BLaER1 treated with 17β-estradiol and CSF1 and Interleukin-3, amounts not matched to agents 10 nM and 100 nM (cell line): Measurements from ENCODE around the gene TSPO.

Source experiments
- H3K27ac ChIP-seq, 11 experiments: shearing (Covaris generic); formaldehyde crosslinking; 2 replicates each; pipeline ENCODE4 v1.8.1; 2022
- H3K27me3 ChIP-seq, 11 experiments: shearing (Covaris generic); formaldehyde crosslinking; 2 replicates each; pipeline ENCODE4 v1.8.1; 2022
- H3K36me3 ChIP-seq, 11 experiments: shearing (Covaris generic); formaldehyde crosslinking; 2 replicates each; pipeline ENCODE4 v1.8.1; 2022
- H3K4me1 ChIP-seq, 10 experiments: shearing (Covaris generic); formaldehyde crosslinking; 2 replicates each; pipeline ENCODE4 v1.8.1; 2022
- H3K4me2 ChIP-seq, 11 experiments: shearing (Covaris generic); formaldehyde crosslinking; 2 replicates each; pipeline ENCODE4 v1.8.1; 2022
- H3K4me3 ChIP-seq, 10 experiments: shearing (Covaris generic); formaldehyde crosslinking; 2 replicates each; pipeline ENCODE4 v1.8.1; 2022
- H3K9ac ChIP-seq, 11 experiments: shearing (Covaris generic); formaldehyde crosslinking; 2 replicates each; pipeline ENCODE4 v1.8.1; 2022
- H3K9me3 ChIP-seq, 11 experiments: shearing (Covaris generic); formaldehyde crosslinking; replicated peaks in 1 of 11; 2 replicates each; pipeline ENCODE4 v1.8.1; 2022
- H4K20me1 ChIP-seq, 11 experiments: shearing (Covaris generic); formaldehyde crosslinking; 2 replicates each; pipeline ENCODE4 v1.8.1; 2022
- Cebpa-rat ChIP-seq, 11 experiments: shearing (Covaris generic); IDR thresholded peaks; 2 replicates each; pipeline ENCODE4 v1.8.1; 2022

Gene TSPO

GRCh38 chr22:43182118-43182517 lies 30.8 kb downstream of the TSPO start:
- no peaks in the 10 kb centered on the region for H3K9me3 ChIP-seq
- no peak overlapping the region for H3K4me2 ChIP-seq
- no peak overlapping the region for H3K4me3 ChIP-seq
- H3K9ac ChIP-seq: peak overlapping the region in 1 of 11 experiments; percentile 9; a peak in 1 of 22 replicates
- H3K27me3 ChIP-seq: no peaks in the 10 kb centered on the region
- peaks cover 26 to 34% (median 30%) of the 10 kb centered on the region in 10 experiments for H3K4me1 ChIP-seq
- no peak for TF ChIP-seq Cebpa-rat (IDR thresholded peaks at IDR 0.05)
- no peak overlapping the region for H3K27ac ChIP-seq
- H3K36me3 ChIP-seq: peaks cover 40 to 78% (median 61%) of the 10 kb centered on the region in 11 experiments
- peaks cover 0 to 80% (median 61%) of the 10 kb centered on the region in 11 experiments; a peak in 18 of 22 replicates for H4K20me1 ChIP-seq

- no peak overlapping the region for H3K4me3 ChIP-seq
- TF ChIP-seq Cebpa-rat (IDR thresholded peaks at IDR 0.05): no peak
- peaks cover 36 to 72% (median 55%) of the 10 kb centered on the region in 11 experiments for H3K36me3 ChIP-seq
- H3K4me1 ChIP-seq: peaks cover 28 to 35% (median 32%) of the 10 kb centered on the region in 10 experiments
- no peaks in the 10 kb centered on the region for H3K27me3 ChIP-seq
- peaks cover 0 to 74% (median 58%) of the 10 kb centered on the region in 11 experiments; a peak in 18 of 22 replicates for H4K20me1 ChIP-seq
- 0 out of 22 replicates have a peak overlapping the region, but pooled peaks of 1 of the 11 experiments have one; percentile 1 for H3K9ac ChIP-seq
- no peaks in the 10 kb centered on the region for H3K9me3 ChIP-seq
- H3K27ac ChIP-seq: peak overlapping the region in 1 of 11 experiments; percentile 15; a peak in 1 of 22 replicates
- no peak overlapping the region for H3K4me2 ChIP-seq
Observed at GRCh38 chr22:43182726-43183125, 31.4 kb downstream of the TSPO start.

GRCh38 chr22:43183496-43184277 lies 32.3 kb downstream of the TSPO start:
- TF ChIP-seq Cebpa-rat (IDR thresholded peaks at IDR 0.05): no peak
- Histone ChIP-seq H3K9ac (peak overlapping the region in 6 of 11 experiments; percentile 9 to 48 (median 22); a peak in 6 of 22 replicates), H3K4me1 (peaks cover 28 to 38% (median 35%) of the 10 kb centered on the region in 10 experiments), H3K4me2 (peak overlapping the region; percentile 10 to 98 (median 36); a peak in 17 of 22 replicates), H3K9me3 (no peaks in the 10 kb centered on the region), H3K36me3 (peaks cover 33 to 64% (median 51%) of the 10 kb centered on the region in 11 experiments), H3K27me3 (no peaks in the 10 kb centered on the region), H4K20me1 (peaks cover 0 to 72% (median 58%) of the 10 kb centered on the region in 11 experiments; a peak in 18 of 22 replicates), H3K27ac (peak overlapping the region in 4 of 11 experiments; percentile 15 to 41 (median 24); a peak in 7 of 22 replicates), H3K4me3 (no peak overlapping the region)

- H3K4me1 ChIP-seq: peaks cover 28 to 38% (median 35%) of the 10 kb centered on the region in 10 experiments
- H3K4me2 ChIP-seq: peak overlapping the region; percentile 84 to 99 (median 94)
- no peaks in the 10 kb centered on the region for H3K27me3 ChIP-seq
- no peak for TF ChIP-seq Cebpa-rat (IDR thresholded peaks at IDR 0.05)
- H3K9ac ChIP-seq: peak overlapping the region; percentile 83 to 98 (median 92)
- peak overlapping the region; percentile 71 to 96 (median 86) for H3K4me3 ChIP-seq
- H3K9me3 ChIP-seq: peaks cover 1 to 6% (median 5%) of the 10 kb centered on the region in 11 experiments; a peak in 17 of 22 replicates
- peaks cover 17 to 43% (median 29%) of the 10 kb centered on the region in 11 experiments for H3K36me3 ChIP-seq
- peak overlapping the region in 10 of 11 experiments; percentile 80 to 97 (median 90); a peak in 19 of 22 replicates for H3K27ac ChIP-seq
- peaks cover 0 to 53% (median 48%) of the 10 kb centered on the region in 11 experiments; a peak in 18 of 22 replicates for H4K20me1 ChIP-seq
Observed at GRCh38 chr22:43185860-43186261, 34.5 kb downstream of the TSPO start.

- H3K4me3 ChIP-seq: peak within 1 kb of the TSS; percentile 71 to 96 (median 86)
- peaks cover 28 to 38% (median 35%) of the 10 kb centered on the region in 10 experiments for H3K4me1 ChIP-seq
- H3K27me3 ChIP-seq: no peaks in the 10 kb centered on the region
- peaks cover 6 to 13% (median 10%) of the 10 kb centered on the region in 11 experiments; a peak in 18 of 22 replicates for H3K9me3 ChIP-seq
- H3K27ac ChIP-seq: peak within 1 kb of the TSS; percentile 72 to 97 (median 90)
- peak within 1 kb of the TSS; percentile 83 to 98 (median 92) for H3K9ac ChIP-seq
- H3K4me2 ChIP-seq: peak within 1 kb of the TSS; percentile 84 to 99 (median 94)
- peaks cover 0 to 47% (median 41%) of the 10 kb centered on the region in 11 experiments; a peak in 18 of 22 replicates for H4K20me1 ChIP-seq
- no peak for TF ChIP-seq Cebpa-rat (IDR thresholded peaks at IDR 0.05)
- peaks cover 16 to 36% (median 22%) of the 10 kb centered on the region in 11 experiments; a peak in 21 of 22 replicates for H3K36me3 ChIP-seq
Observed at GRCh38 chr22:43186272-43187170, 35.2 kb downstream of the TSPO start, which contains the start of gene TTLL12. TTLL12 (minus strand) TSS chr22:43187134; CDS start chr22:43187069, 65 bp downstream.

GRCh38 chr22:43187171-43188099 lies 36.1 kb downstream of the TSPO start:
- Histone ChIP-seq H3K9ac (peak overlapping the region; percentile 59 to 86 (median 73); a peak in 21 of 22 replicates), H3K27ac (peak overlapping the region; percentile 67 to 90 (median 81)), H3K36me3 (peaks cover 8 to 27% (median 13%) of the 10 kb centered on the region in 11 experiments; a peak in 19 of 22 replicates), H3K4me1 (peaks cover 28 to 38% (median 35%) of the 10 kb centered on the region in 10 experiments), H4K20me1 (peaks cover 0 to 38% (median 32%) of the 10 kb centered on the region in 11 experiments; a peak in 16 of 22 replicates), H3K27me3 (no peaks in the 10 kb centered on the region), H3K4me2 (peak overlapping the region; percentile 61 to 89 (median 75)), H3K9me3 (peaks cover 6 to 13% (median 10%) of the 10 kb centered on the region in 11 experiments; a peak in 18 of 22 replicates), H3K4me3 (peak overlapping the region; percentile 47 to 96 (median 62); a peak in 18 of 20 replicates)
- TF ChIP-seq Cebpa-rat (IDR thresholded peaks at IDR 0.05): no peak

- peaks cover 6 to 13% (median 10%) of the 10 kb centered on the region in 11 experiments; a peak in 18 of 22 replicates for H3K9me3 ChIP-seq
- H3K36me3 ChIP-seq: peaks cover 0 to 12% (median 5%) of the 10 kb centered on the region in 11 experiments; a peak in 10 of 22 replicates
- H3K27me3 ChIP-seq: no peaks in the 10 kb centered on the region
- H3K4me1 ChIP-seq: peaks cover 20 to 28% (median 27%) of the 10 kb centered on the region in 10 experiments
- H4K20me1 ChIP-seq: peaks cover 0 to 22% (median 17%) of the 10 kb centered on the region in 11 experiments; a peak in 15 of 22 replicates
- no peak overlapping the region for H3K4me3 ChIP-seq
- H3K9ac ChIP-seq: no peak overlapping the region
- TF ChIP-seq Cebpa-rat (IDR thresholded peaks at IDR 0.05): no peak
- no peak overlapping the region for H3K4me2 ChIP-seq
- no peak overlapping the region for H3K27ac ChIP-seq
Observed at GRCh38 chr22:43188829-43189545, 37.6 kb downstream of the TSPO start.
